K562 (cell line): Measurements from ENCODE around the gene FCHSD1. TPM values are rescaled to one million over a fixed set of nuclear protein-coding genes. Genes with fewer than 3 reads are reported as not detected.

Experiments used
- ARID4B ChIP-seq: sonication (generic); formaldehyde crosslinking; IDR thresholded peaks from 2 replicates; pipeline ENCODE4 v1.8.0; 2022; ENCODE audit warnings: mild to moderate bottlenecking, missing genetic modification reagents
- ATF1 ChIP-seq, 2 experiments: fragments of 450-650 bp in 1 of 2; IDR thresholded peaks; 2 replicates each; pipeline ENCODE4 v1.6.1; 2016; ENCODE audit warnings: missing compliant biosample characterization in 1 of 2, missing genetic modification characterization in 1 of 2
- BRD9 ChIP-seq: fragments of 450-650 bp; IDR thresholded peaks from 2 replicates; pipeline ENCODE4 v1.6.1; 2018; ENCODE audit warnings: low read depth; ENCODE audit not compliant: partially characterized antibody
- CBFA2T3 ChIP-seq: fragments of 450-650 bp; IDR thresholded peaks from 2 replicates; pipeline ENCODE4 v1.6.1; 2017
- ESRRA ChIP-seq: fragments of 450-650 bp; IDR thresholded peaks from 2 replicates; pipeline ENCODE4 v1.6.1; 2014; ENCODE audit warnings: low read depth, mild to moderate bottlenecking, moderate library complexity, borderline replicate concordance
- ILF3 ChIP-seq: fragments of 450-650 bp; IDR thresholded peaks from 2 replicates; pipeline ENCODE4 v1.6.1; 2018; ENCODE audit warnings: antibody characterized with exemption, mild to moderate bottlenecking, moderate library complexity, borderline replicate concordance
- JUN ChIP-seq, 2 experiments: sonication (generic) in 1 of 2; formaldehyde crosslinking in 1 of 2; IDR thresholded peaks; 2 replicates each; pipeline versions ENCODE4 v1.6.1 to v1.8.0; 2012 to 2022; ENCODE audit warnings: borderline replicate concordance in 2 of 2, mild to moderate bottlenecking in 2 of 2, improper control_type of control experiment in 1 of 2, low read depth in 1 of 2, low read length in 1 of 2, missing genetic modification reagents in 1 of 2
- L3MBTL2 ChIP-seq: fragments of 450-650 bp; IDR thresholded peaks from 2 replicates; pipeline ENCODE4 v1.6.1; 2016; ENCODE audit warnings: mild to moderate bottlenecking, moderate library complexity
- MBD2 ChIP-seq: sonication (generic); IDR thresholded peaks from 2 replicates; pipeline ENCODE4 v1.6.1; 2016; ENCODE audit warnings: low read depth, borderline replicate concordance
- NRF1 ChIP-seq, 2 experiments: fragments of 450-650 bp; IDR thresholded peaks in 1 of 2; conservative IDR thresholded peaks in 1 of 2; 2 replicates each; pipeline ENCODE4 v1.6.1; 2014; ENCODE audit warnings: mild to moderate bottlenecking in 2 of 2
- RBM25 ChIP-seq: fragments of 200-400 bp; formaldehyde crosslinking; IDR thresholded peaks from 2 replicates; pipeline ENCODE4 v1.6.1; 2018; ENCODE audit warnings: low read length, low read depth, moderate library complexity; ENCODE audit not compliant: severe bottlenecking
- TEAD4 ChIP-seq, 2 experiments: sonication (generic) in 1 of 2; formaldehyde crosslinking in 1 of 2; IDR thresholded peaks; 2 replicates each; pipeline versions ENCODE4 v1.6.1 to v1.8.0; 2012 to 2022; ENCODE audit warnings: borderline replicate concordance in 1 of 2, inconsistent platforms in 1 of 2, low read length in 1 of 2, mild to moderate bottlenecking in 1 of 2, missing genetic modification reagents in 1 of 2
- ZNF224 ChIP-seq: sonication (generic); formaldehyde crosslinking; IDR thresholded peaks from 2 replicates; pipeline ENCODE4 v1.8.0; 2022; ENCODE audit warnings: mild to moderate bottlenecking, missing genetic modification reagents
- ZNF263 ChIP-seq: sonication (generic); formaldehyde crosslinking; IDR thresholded peaks from 2 replicates; pipeline ENCODE4 v1.8.0; 2022; ENCODE audit warnings: mild to moderate bottlenecking, missing genetic modification reagents, borderline replicate concordance
- ZNF740 ChIP-seq, 3 experiments: fragments of 200-800 bp in 1 of 3; sonication (Bioruptor generic) in 1 of 3; sonication (generic) in 1 of 3; formaldehyde crosslinking in 1 of 3; IDR thresholded peaks; 2 replicates each; pipeline versions ENCODE4 v1.6.1 to v1.8.0; 2016 to 2022; ENCODE audit warnings: mild to moderate bottlenecking in 2 of 3, missing compliant biosample characterization in 2 of 3, missing genetic modification characterization in 2 of 3, missing genetic modification reagents in 1 of 3
- polyA plus RNA-seq, 8 experiments: library from polyadenylated mRNA; depleted of rRNA in 4 of 8; stranded (reverse) in 5 of 8; unstranded in 3 of 8; fragments of >200 nt; fragmentation: Nextera tagmentation in 2 of 8; fragmentation: Illumina TruSeq in 1 of 8; extraction: Ambion mirVana in 2 of 8; extraction: Trizol in 1 of 8; gene quantifications; 2 replicates each; pipeline versions ENCODE4 v1.2.1 to v1.2.3, GENCODE V29; 2011 to 2014; ENCODE audit warnings: inconsistent platforms in 1 of 8, missing spikeins in 1 of 8
- total RNA-seq, 7 experiments: library from RNA; depleted of rRNA in 6 of 7; stranded (reverse); fragments of >200 nt in 6 of 7; fragmentation: Illumina TruSeq in 2 of 7; extraction: Trizol in 2 of 7; gene quantifications; 2 replicates each; pipeline versions ENCODE4 v1.2.1 to v1.2.3, GENCODE V29; 2011 to 2021; ENCODE audit warnings: low replicate concordance in 1 of 7
- TF ChIP-seq, protein P1 (sequence below): sonication (generic); formaldehyde crosslinking; IDR thresholded peaks from 2 replicates; pipeline ENCODE4 v1.8.0; 2022; ENCODE audit warnings: mild to moderate bottlenecking, missing genetic modification reagents, borderline replicate concordance

FCHSD1 gene
- total and polyA plus RNA-seq, 9 of the 15 experiments (the other 6 are each of a cell fraction or from before 2014, with no cell fraction given): 0.35 to 37.5 (median 13.6) TPM

DNA sequence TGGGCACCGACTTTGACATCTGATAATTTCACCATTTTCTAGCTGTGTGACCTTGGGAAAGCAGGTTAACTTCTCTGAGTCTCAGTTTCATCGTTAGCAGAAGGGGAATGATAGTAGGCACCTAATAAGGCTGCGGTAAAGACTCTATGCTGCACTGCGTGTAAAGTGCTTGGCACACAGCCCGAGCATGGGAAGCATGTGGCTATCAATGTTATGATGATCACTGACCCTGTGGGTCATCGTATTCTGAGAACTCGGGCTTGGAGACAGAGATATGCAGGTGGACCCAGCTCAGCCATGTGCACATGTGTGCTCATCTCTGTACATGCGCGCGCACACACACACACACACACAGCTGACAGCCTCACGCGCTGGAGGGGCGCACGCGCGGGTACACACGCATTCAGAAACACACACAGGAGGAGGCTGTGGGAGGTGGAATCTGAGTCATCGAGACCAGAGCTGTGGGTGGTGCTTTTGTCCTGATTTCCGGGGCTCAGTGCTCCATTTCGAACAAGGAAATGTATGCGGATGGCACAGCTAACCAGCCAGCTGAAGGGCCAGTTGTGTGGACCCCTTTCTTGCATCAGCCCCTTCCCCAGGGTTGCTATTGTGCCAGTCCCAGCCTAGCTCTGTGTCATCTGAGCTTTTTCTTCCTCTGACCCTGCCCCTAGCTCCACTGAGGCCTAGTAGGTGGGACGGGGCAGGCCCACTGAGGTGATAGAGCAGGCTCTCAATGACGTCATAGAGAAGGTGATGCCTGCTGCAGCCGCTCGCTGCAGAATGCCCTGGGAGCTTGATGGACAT, 41.9 kb upstream of the FCHSD1 start (continued):
- TF ChIP-seq RBM25 (peak; percentile 88), ZNF740 (CRISPR knock-in tag; IDR thresholded peaks at IDR 0.05) (peak; percentile 78), ZNF740 (tag; IDR thresholded peaks at IDR 0.05) (no peak; a peak in 1 of 4 replicates), MBD2 (peak; percentile 51; the same call in 1 of the 2 replicates), ATF1 (CRISPR knock-in tag; IDR thresholded peaks at IDR 0.05) (no peak), ATF1 (tag; IDR thresholded peaks at IDR 0.05) (peak; percentile 74), BRD9 (peak; percentile 27), L3MBTL2 (peak; percentile 43; the same call in 1 of the 2 replicates), NRF1 (conservative IDR thresholded peaks at IDR 0.05 in 1 of 2, IDR thresholded peaks at IDR 0.05 in 1 of 2) (peak; percentile 89 to 91), ILF3 (no peak), CBFA2T3 (peak; percentile 87), ZNF263 (CRISPR knock-in tag) (peak; percentile 55; the same call in 1 of the 2 replicates), ZNF224 (CRISPR knock-in tag) (no peak), ESRRA (peak; percentile 46; the same call in 1 of the 2 replicates), TEAD4 (IDR thresholded peaks at IDR 0.05; ENCODE audit: low read length) (peak; percentile 84), TEAD4 (CRISPR knock-in tag; IDR thresholded peaks at IDR 0.05; ENCODE audit: borderline replicate concordance) (no peak; the same call in 1 of the 2 replicates), ARID4B (CRISPR knock-in tag) (0 out of 2 replicates have a peak, but pooled peaks have one; percentile 45), JUN (IDR thresholded peaks at IDR 0.05; ENCODE audit: borderline replicate concordance, low read depth, low read length) (0 out of 2 replicates have a peak, but pooled peaks have one; percentile 40), JUN (CRISPR knock-in tag; IDR thresholded peaks at IDR 0.05; ENCODE audit: borderline replicate concordance) (0 out of 2 replicates have a peak, but pooled peaks have one; percentile 75)
- TF ChIP-seq, protein P1, sequence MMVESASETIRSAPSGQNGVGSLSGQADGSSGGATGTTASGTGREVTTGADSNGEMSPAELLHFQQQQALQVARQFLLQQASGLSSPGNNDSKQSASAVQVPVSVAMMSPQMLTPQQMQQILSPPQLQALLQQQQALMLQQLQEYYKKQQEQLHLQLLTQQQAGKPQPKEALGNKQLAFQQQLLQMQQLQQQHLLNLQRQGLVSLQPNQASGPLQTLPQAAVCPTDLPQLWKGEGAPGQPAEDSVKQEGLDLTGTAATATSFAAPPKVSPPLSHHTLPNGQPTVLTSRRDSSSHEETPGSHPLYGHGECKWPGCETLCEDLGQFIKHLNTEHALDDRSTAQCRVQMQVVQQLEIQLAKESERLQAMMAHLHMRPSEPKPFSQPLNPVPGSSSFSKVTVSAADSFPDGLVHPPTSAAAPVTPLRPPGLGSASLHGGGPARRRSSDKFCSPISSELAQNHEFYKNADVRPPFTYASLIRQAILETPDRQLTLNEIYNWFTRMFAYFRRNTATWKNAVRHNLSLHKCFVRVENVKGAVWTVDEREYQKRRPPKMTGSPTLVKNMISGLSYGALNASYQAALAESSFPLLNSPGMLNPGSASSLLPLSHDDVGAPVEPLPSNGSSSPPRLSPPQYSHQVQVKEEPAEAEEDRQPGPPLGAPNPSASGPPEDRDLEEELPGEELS: peak; percentile 92; the same call in 1 of the 2 replicates
